Neural progenitor cell (in vitro differentiated cells): ENCODE measurements around the gene ZNF512. TPM values are rescaled to one million over a fixed set of nuclear protein-coding genes. Genes with fewer than 3 reads are reported as not detected.
"Not testable (repeated sequence)": the region's sequence is repeated elsewhere in the genome, so short reads cannot be mapped to it uniquely, and the experiment has no call there.

ENCODE experiments used
- DNase-seq: peaks from one replicate; pipeline ENCODE4 v3.0.0-alpha.2; 2016; ENCODE audit warnings: low spot score
- H2AFZ ChIP-seq: fragments of 200-600 bp; sonication (generic); replicated peaks from 2 replicates; pipeline ENCODE4 v1.6.1; 2016; ENCODE audit warnings: antibody characterized with exemption
- H3F3A ChIP-seq: fragments of 200-600 bp; sonication (generic); 2 replicates; pipeline ENCODE4 v1.6.1; 2016; ENCODE audit warnings: antibody characterized with exemption, low read depth
- H3K27ac ChIP-seq: fragments of 200-600 bp; sonication (generic); 2 replicates; pipeline ENCODE4 v1.5.1; 2016; ENCODE audit warnings: mild to moderate bottlenecking
- H3K27me3 ChIP-seq: fragments of 200-600 bp; sonication (generic); 2 replicates; pipeline ENCODE4 v1.6.1; 2016; ENCODE audit warnings: mild to moderate bottlenecking, moderate library complexity
- H3K36me3 ChIP-seq: fragments of 200-600 bp; sonication (generic); 2 replicates; pipeline ENCODE4 v1.5.1; 2016
- H3K4me1 ChIP-seq: fragments of 200-600 bp; sonication (generic); 2 replicates; pipeline ENCODE4 v1.6.1; 2016; ENCODE audit warnings: mixed run types
- H3K4me2 ChIP-seq: fragments of 200-600 bp; sonication (generic); 2 replicates; pipeline ENCODE4 v1.6.1; 2016
- H3K4me3 ChIP-seq: fragments of 200-600 bp; sonication (generic); 2 replicates; pipeline ENCODE4 v1.5.1; 2016
- H3K79me2 ChIP-seq: fragments of 200-600 bp; sonication (generic); 2 replicates; pipeline ENCODE4 v1.6.1; 2016; ENCODE audit warnings: low read depth
- H3K9ac ChIP-seq: fragments of 200-600 bp; sonication (generic); 2 replicates; pipeline ENCODE4 v1.6.1; 2016
- H3K9me3 ChIP-seq: fragments of 200-600 bp; sonication (generic); 2 replicates; pipeline ENCODE4 v1.5.1; 2016; ENCODE audit warnings: low read depth
- H4K20me1 ChIP-seq: fragments of 200-600 bp; sonication (generic); 2 replicates; pipeline ENCODE4 v1.6.1; 2016; ENCODE audit warnings: low read depth
- H3K27ac Mint-ChIP-seq: 3 replicates; pipeline ENCODE4 v1.8.0; 2021; ENCODE audit warnings: mixed read lengths
- H3K27me3 Mint-ChIP-seq: 2 replicates; pipeline ENCODE4 v1.8.0; 2022; ENCODE audit warnings: low read depth, mild to moderate bottlenecking, inconsistent platforms, moderate library complexity, mixed read lengths; ENCODE audit not compliant: insufficient read depth
- H3K36me3 Mint-ChIP-seq: 3 replicates; pipeline ENCODE4 v1.8.0; 2021; ENCODE audit warnings: mixed read lengths
- H3K4me1 Mint-ChIP-seq: 3 replicates; pipeline ENCODE4 v1.8.0; 2021; ENCODE audit warnings: mixed read lengths
- H3K4me3 Mint-ChIP-seq: 3 replicates; pipeline ENCODE4 v1.8.0; 2021; ENCODE audit warnings: mild to moderate bottlenecking, moderate library complexity, mixed read lengths
- H3K9me3 Mint-ChIP-seq: 3 replicates; pipeline ENCODE4 v1.8.0; 2020; ENCODE audit warnings: mixed read lengths
- CTCF ChIP-seq: fragments of 200-600 bp; sonication (generic); IDR thresholded peaks from 2 replicates; pipeline ENCODE4 v1.5.1; 2017; ENCODE audit warnings: antibody characterized with exemption, mild to moderate bottlenecking
- EZH2 ChIP-seq: fragments of 200-600 bp; sonication (generic); IDR thresholded peaks from 2 replicates; pipeline ENCODE4 v1.6.1; 2017; ENCODE audit warnings: antibody characterized with exemption, mild to moderate bottlenecking, moderate library complexity
- EZH2phosphoT487 ChIP-seq: fragments of 200-600 bp; sonication (generic); IDR thresholded peaks from 2 replicates; pipeline ENCODE4 v1.6.1; 2017; ENCODE audit warnings: antibody characterized with exemption
- total RNA-seq: library from RNA; depleted of rRNA; stranded (reverse); fragments of >200 nt; gene quantifications from 2 replicates; pipeline ENCODE4 v1.2.3, GENCODE V29; 2015; ENCODE audit warnings: low replicate concordance

ZNF512 gene
- 96.1 and 106 TPM in 2 replicates for total RNA-seq

GRCh38 chr2:27582695-27583389 lies at the start of gene ZNF512:
Gene ZNF512, plus strand, starts transcription at chr2:27583042. Its CDS starts 71 bp downstream, at chr2:27583113.
- Histone ChIP-seq H3K4me1 (peaks cover 10% of the 10 kb centered on the region), H4K20me1 (peaks cover 21% of the 10 kb centered on the region), H3K9me3 (no peaks in the 10 kb centered on the region), H2AFZ (peak within 1 kb of the TSS; percentile 86), H3K27ac (no peak within 1 kb of the TSS), H3K27me3 (peaks cover 31% of the 10 kb centered on the region), H3F3A (no peaks in the 10 kb centered on the region), H3K4me3 (peak within 1 kb of the TSS; percentile 89), H3K79me2 (peaks cover 50% of the 10 kb centered on the region), H3K9ac (peak within 1 kb of the TSS; percentile 76), H3K36me3 (no peaks in the 10 kb centered on the region), H3K4me2 (peak within 1 kb of the TSS; percentile 97)
- H3K36me3 Mint-ChIP-seq = peaks cover 16% of the 10 kb centered on the region
- TF ChIP-seq EZH2phosphoT487 = no peak
- no peak for TF ChIP-seq EZH2
- TF ChIP-seq CTCF = peak; percentile 10
- H3K27me3 Mint-ChIP-seq = peaks cover 8% of the 10 kb centered on the region
- peak within 1 kb of the TSS; percentile 92 for H3K27ac Mint-ChIP-seq
- DNase-seq = peak; percentile 96
- peaks cover 18% of the 10 kb centered on the region for H3K4me1 Mint-ChIP-seq
- peak within 1 kb of the TSS; percentile 92 for H3K4me3 Mint-ChIP-seq
- H3K9me3 Mint-ChIP-seq = peaks cover 24% of the 10 kb centered on the region

- no peaks in the 10 kb centered on the region for H3K9me3 ChIP-seq
- H3K4me2 ChIP-seq = no peak overlapping the region
- no peak overlapping the region for H2AFZ ChIP-seq
- Mint-ChIP-seq H3K27me3 (peaks cover 12% of the 10 kb centered on the region), H3K4me3 (no peak overlapping the region), H3K4me1 (no peaks in the 10 kb centered on the region), H3K36me3 (no peaks in the 10 kb centered on the region), H3K27ac (no peak overlapping the region), H3K9me3 (peaks cover 3% of the 10 kb centered on the region)
- DNase-seq = no peak
- no peak overlapping the region for H3K27ac ChIP-seq
- H3K79me2 ChIP-seq = no peaks in the 10 kb centered on the region
- TF ChIP-seq EZH2phosphoT487 = no peak
- TF ChIP-seq CTCF = no peak
- TF ChIP-seq EZH2 = no peak
- no peak overlapping the region for H3K4me3 ChIP-seq
- no peaks in the 10 kb centered on the region for H4K20me1 ChIP-seq
- H3K4me1 ChIP-seq = no peaks in the 10 kb centered on the region
- no peak overlapping the region for H3K9ac ChIP-seq
- no peaks in the 10 kb centered on the region for H3K36me3 ChIP-seq
- H3F3A ChIP-seq = no peaks in the 10 kb centered on the region
- H3K27me3 ChIP-seq = peaks cover 4% of the 10 kb centered on the region
Measured at GRCh38 chr2:27537287-27537686, 45.6 kb upstream of the ZNF512 start.

GRCh38 chr2:27538839-27539450 lies 43.9 kb upstream of the ZNF512 start:
- not testable (repeated sequence) for H3K27ac Mint-ChIP-seq, H4K20me1 ChIP-seq, DNase-seq

GRCh38 chr2:27539649-27540048 lies 43.2 kb upstream of the ZNF512 start:
- not testable (repeated sequence) for H3K79me2 ChIP-seq, H3K36me3 ChIP-seq, H3K27ac Mint-ChIP-seq, H3K36me3 Mint-ChIP-seq, H4K20me1 ChIP-seq, H3K9ac ChIP-seq, H3K27ac ChIP-seq, H3K4me3 ChIP-seq, H3K4me2 ChIP-seq, H3K9me3 ChIP-seq, H3K4me3 Mint-ChIP-seq, H3K4me1 ChIP-seq, H3K27me3 ChIP-seq, H3F3A ChIP-seq, H2AFZ ChIP-seq, H3K4me1 Mint-ChIP-seq, H3K9me3 Mint-ChIP-seq, DNase-seq
- peaks cover 12% of the 10 kb centered on the region for H3K27me3 Mint-ChIP-seq

More at GRCh38 chr2:27538839-27539450, 43.9 kb upstream of the ZNF512 start:
- H3K9ac ChIP-seq, H3K27ac ChIP-seq, H3K4me1 Mint-ChIP-seq, H3K4me2 ChIP-seq, H3K36me3 ChIP-seq, H3K4me1 ChIP-seq, H3K36me3 Mint-ChIP-seq, H3F3A ChIP-seq, H3K79me2 ChIP-seq, H2AFZ ChIP-seq, H3K9me3 Mint-ChIP-seq, H3K4me3 ChIP-seq, H3K27me3 ChIP-seq, H3K9me3 ChIP-seq: not testable (repeated sequence)
- peak overlapping the region; percentile 50 for H3K4me3 Mint-ChIP-seq
- H3K27me3 Mint-ChIP-seq = peaks cover 12% of the 10 kb centered on the region
